ENCODE data around the gene MEN1.

The MEN1 gene

GRCh38 chr11:64759722-64760719 lies 50.3 kb downstream of the MEN1 start, which contains the start of gene PYGM:
PYGM (minus strand) TSS chr11:64759974; CDS start chr11:64759898, 76 bp downstream.
- no peak for DNase-seq

GRCh38 chr11:64759131-64759721 lies 51.1 kb downstream of the MEN1 start:
- no peak for DNase-seq

GRCh38 chr11:64758330-64759079 lies 51.8 kb downstream of the MEN1 start:
- no peak for DNase-seq

- DNase-seq = no peak
Observed at GRCh38 chr11:64757549-64758329, 52.6 kb downstream of the MEN1 start.

GRCh38 chr11:64755681-64756361 lies 54.5 kb downstream of the MEN1 start:
- DNase-seq = no peak

DNA sequence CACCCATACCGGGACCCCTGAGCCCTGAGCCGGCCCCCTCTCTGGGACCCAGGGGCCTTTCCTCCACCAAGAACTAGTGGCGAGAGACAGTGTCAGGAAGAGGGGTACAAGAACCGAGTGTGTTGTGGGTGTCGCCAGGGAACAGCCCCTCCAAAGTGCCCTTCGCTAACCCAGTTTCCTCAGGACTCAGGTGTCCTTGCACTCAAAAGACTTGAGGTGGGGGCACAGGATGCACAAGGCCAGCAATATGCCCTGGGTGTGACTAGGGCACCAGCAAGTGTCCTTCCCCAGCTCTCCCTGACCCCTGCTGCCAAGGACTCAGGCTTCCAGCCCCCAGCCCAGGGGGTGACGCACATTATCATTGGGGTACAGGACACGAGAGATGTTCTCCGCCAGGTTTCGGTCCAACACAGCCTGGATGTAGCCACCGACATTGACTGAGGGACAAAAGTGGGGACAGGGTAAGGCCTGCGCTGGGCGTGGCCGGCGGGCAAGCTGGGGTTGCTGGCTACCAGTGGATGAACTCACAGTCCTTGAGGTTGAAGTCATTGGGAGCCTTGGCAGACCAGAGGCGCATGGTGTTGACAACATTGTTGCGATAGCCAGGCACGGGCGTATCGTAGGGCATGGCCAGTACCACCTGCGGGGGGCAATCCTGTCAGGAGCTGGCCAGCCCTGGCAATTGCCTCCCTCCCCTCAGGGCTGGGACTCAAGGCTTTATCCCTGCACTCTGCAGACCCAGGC lies 55.3 kb downstream of the MEN1 start:
- DNase-seq = no peak

GRCh38 chr11:64754124-64754918 lies 56.0 kb downstream of the MEN1 start:
- DNase-seq = no peak

Data from hematopoietic multipotent progenitor cell treated with erythropoietin and hydrocortisone succinate and interleukin-3 and kit ligand, for 6 days (in vitro differentiated cells).